Iris pigment epithelial cell (primary cell): Measurements from ENCODE around the gene NEFH.
A peak's percentile ranks its signal among the peaks of the same experiment; 100 is the strongest.
"Not testable (repeated sequence)": the region's sequence is repeated elsewhere in the genome, so short reads cannot be mapped to it uniquely, and the experiment has no call there.

Source experiments
- DNase-seq: peaks from one replicate; pipeline ENCODE4 v3.0.0-alpha.2; 2011; ENCODE audit warnings: low read depth

Gene NEFH

GRCh38 chr22:29461263-29461662 is 18.8 kb upstream of the NEFH start:
- no peak for DNase-seq

- DNase-seq: no peak
These were observed 16.4 kb upstream of the NEFH start for GRCh38 chr22:29463629-29464028.

GRCh38 chr22:29464581-29464980 is 15.4 kb upstream of the NEFH start:
- DNase-seq: no peak

GRCh38 chr22:29469755-29470154 is 10.3 kb upstream of the NEFH start:
- no peak for DNase-seq

- DNase-seq: peak; percentile 57
These were observed 9.7 kb upstream of the NEFH start for GRCh38 chr22:29470159-29470855.

- DNase-seq: no peak
These were observed 7.0 kb upstream of the NEFH start for GRCh38 chr22:29473001-29473400.

- DNase-seq: no peak
These were observed 4.5 kb upstream of the NEFH start for GRCh38 chr22:29475550-29475949.

- DNase-seq: no peak
These were observed 3.9 kb upstream of the NEFH start for GRCh38 chr22:29476116-29476515.

GRCh38 chr22:29477723-29478318 is 2.2 kb upstream of the NEFH start:
- DNase-seq: no peak

GRCh38 chr22:29478326-29479276 is 1.4 kb upstream of the NEFH start:
- peak; percentile 18 for DNase-seq

GRCh38 chr22:29480262-29480511 is 169 bp downstream of the NEFH start:
- DNase-seq: no peak

GRCh38 chr22:29480512-29481264 is 670 bp downstream of the NEFH start:
- peak; percentile 71 for DNase-seq

- DNase-seq: no peak
These were observed 1.4 kb downstream of the NEFH start for GRCh38 chr22:29481265-29482000.

- DNase-seq: no peak
These were observed 2.2 kb downstream of the NEFH start for GRCh38 chr22:29482253-29482652.

- DNase-seq: no peak
These were observed 2.7 kb downstream of the NEFH start for GRCh38 chr22:29482726-29483125.

- DNase-seq: no peak
These were observed 3.2 kb downstream of the NEFH start for GRCh38 chr22:29483254-29483653.

- DNase-seq: no peak
These were observed 4.6 kb downstream of the NEFH start for GRCh38 chr22:29484642-29485041.

GRCh38 chr22:29485448-29485847 is 5.4 kb downstream of the NEFH start:
- no peak for DNase-seq

- DNase-seq: no peak
These were observed 7.5 kb downstream of the NEFH start for GRCh38 chr22:29487426-29487986.

GRCh38 chr22:29489127-29489780 is 9.2 kb downstream of the NEFH start:
- DNase-seq: not testable (repeated sequence)

GRCh38 chr22:29491012-29491411 is 11.0 kb downstream of the NEFH start:
- no peak for DNase-seq
